GM18873 (cell line): ENCODE results near the gene SEMA3A.
"Not testable (repeated sequence)": the region's sequence is repeated elsewhere in the genome, so short reads cannot be mapped to it uniquely, and the experiment has no call there.

ENCODE experiments used
- ATAC-seq: cut with Tn5 transposase; IDR thresholded peaks from one replicate; pipeline ENCODE4 v1.9.1; 2021; ENCODE audit warnings: mild to moderate bottlenecking, moderate library complexity, moderate number of reproducible peaks; ENCODE audit not compliant: unreplicated experiment, low FRiP score

Gene SEMA3A

DNA sequence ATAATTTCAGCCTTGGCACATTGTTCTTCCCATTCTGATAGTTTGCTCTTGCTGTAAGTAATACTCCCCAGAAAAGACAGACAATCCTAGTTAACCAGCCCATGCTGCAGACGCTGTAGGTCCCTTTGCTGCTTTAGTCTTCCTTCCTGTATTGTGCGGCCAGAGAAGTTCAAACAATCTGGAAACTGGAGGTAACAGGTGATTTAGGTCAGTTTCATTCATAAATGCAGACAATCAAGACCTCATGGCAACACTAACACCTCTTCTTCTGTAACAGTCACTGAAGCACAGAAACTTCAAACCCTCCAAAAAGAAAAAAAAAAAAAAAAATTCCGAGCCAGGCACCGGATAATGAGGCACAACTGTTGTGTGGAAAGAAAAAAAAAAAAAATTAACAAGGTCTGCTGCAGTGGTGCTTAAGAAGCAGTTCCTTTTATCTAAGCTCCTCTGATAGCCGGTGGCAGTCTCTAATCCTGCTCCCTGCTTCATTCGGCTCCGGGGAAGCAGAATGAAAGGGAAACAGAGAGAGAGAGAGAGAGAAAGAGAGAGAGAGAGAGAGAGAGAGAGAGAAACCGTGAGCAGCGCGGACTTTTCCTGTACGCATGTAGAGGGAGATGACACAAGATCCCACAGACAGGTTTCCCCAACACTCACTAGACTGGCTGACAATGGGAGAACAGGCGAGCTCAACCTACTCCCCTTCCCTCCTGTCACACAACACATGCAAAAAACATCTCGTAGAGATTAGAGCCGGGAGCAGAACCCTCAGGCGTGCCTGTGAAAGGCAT, at the start of gene SEMA3A:
Gene SEMA3A, minus strand, starts transcription at position 306 of the 788 bp plus-strand sequence. Its CDS starts 203 bp downstream, at position 103.
- no peak for ATAC-seq

DNA sequence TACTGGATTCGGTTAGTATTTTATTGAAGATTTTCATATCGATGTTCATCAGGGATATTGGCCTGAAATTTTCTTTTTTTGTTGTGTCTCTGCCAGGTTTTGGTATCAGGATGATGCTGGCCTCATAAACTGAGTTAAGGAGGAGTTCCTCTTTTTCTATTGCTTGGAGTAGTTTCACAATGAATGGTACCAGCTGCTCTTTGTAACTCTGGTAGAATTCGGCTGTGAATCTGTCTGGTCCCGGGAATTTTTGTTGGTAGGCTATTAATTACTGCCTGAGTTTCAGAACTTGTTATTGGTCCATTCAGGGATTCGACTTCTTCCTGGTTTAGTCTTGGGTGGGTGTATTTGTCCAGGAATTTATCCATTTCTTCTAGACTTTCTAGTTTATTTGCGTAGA, 48.4 kb upstream of the SEMA3A start:
- not testable (repeated sequence) for ATAC-seq

DNA sequence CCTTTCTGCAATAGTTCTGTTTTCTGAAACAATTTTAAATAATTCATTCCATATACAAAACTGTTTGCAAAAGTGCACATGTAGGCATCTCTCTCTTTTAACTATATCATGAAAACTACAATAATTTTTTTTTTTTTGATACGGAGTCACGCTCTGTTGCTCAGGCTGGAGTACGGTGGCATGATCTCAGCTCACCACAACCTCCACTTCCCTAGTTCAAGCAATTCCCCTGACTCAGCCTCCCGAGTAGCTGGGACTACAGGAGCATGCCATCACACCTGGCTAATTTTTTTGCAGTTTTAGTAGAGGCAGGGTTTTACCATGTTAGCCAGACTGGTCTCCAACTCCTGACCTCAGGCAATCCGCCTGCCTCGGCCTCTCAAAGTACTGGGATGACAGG, 44.0 kb upstream of the SEMA3A start:
- no peak for ATAC-seq

DNA sequence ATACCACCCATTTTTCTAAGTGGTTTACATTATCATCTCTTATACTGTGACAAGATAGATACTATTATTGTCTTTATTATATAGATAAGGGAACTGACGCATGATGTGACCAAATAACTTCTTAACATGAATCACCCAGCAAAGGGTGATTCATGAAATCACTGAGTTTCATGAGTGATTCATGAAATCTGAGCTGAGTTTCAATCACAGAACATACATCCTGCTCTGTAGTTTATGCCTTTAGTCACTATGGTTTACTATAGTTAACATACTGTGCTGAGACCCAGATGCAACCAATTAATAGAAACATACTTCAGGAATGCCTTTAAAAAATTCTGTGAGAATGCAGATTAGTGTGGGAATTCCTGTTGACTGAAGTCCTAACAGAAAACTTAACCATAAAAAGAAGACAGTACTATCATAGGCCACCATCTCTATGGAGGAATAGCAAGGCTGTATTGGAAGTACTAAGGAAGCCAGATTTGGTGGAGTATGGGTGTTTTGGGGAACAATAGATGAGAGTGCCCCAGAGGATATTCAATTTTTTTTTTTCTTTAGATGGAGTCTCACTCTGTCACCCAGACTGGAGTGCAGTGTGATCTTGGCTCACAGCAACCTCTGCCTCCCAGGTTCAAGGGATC, 43.1 kb upstream of the SEMA3A start:
- no peak for ATAC-seq

DNA sequence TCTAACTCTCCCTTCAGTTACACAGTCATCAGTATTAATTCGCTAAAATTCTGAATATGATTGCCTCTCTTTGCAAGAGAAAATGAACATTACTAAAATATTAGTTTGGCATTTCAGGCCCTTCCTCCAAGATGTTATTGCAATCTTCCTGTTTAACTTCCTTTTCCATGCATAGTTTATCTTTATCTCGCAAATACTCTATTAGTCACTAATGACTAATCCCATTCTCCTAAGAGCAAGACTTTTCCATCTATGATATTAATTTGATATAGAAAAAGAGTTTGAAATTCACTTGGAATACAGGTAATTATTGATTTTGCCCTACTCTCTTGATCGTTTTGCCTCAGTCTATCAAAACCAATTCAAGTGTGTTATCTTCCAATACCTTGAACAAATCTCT, 41.8 kb upstream of the SEMA3A start:
- ATAC-seq, result no peak

DNA sequence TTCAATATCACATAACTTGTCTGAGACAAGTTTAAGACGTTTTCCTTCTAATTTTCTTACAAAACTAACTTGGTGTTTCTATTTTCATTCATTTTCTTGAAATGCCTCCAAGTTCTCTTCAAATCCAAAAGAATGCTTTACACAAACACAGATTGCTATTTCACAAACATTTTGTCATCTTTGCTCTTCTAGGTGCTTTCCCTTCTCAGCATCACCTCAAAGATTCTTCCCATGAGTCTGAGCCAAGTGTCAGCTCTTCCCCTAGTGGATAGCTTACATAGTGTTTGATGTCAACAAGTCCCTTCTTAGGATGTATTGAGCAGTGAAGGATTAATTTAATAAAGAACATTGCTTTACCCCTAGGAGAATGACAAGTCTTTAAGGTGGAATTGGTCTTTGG, 38.1 kb upstream of the SEMA3A start:
- no peak for ATAC-seq

DNA sequence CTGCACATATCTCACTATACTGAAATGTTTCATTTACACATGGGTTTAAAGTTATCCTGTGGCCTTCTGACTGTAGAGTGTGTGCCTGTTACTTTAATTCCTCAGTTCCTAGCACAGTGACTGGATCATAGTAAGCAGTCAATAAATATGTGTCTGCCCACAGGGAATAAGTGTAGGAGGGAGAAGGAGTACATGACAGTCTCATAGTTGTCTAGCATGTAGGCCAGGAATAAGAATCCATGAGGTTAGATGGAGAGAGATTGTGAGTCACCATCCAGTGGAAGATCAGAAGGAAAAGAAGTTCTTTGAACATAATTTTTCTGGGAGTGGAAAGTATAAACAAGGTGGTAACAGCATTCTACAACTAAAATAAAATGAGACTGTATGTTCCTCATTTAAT, 36.6 kb upstream of the SEMA3A start:
- no peak for ATAC-seq

DNA sequence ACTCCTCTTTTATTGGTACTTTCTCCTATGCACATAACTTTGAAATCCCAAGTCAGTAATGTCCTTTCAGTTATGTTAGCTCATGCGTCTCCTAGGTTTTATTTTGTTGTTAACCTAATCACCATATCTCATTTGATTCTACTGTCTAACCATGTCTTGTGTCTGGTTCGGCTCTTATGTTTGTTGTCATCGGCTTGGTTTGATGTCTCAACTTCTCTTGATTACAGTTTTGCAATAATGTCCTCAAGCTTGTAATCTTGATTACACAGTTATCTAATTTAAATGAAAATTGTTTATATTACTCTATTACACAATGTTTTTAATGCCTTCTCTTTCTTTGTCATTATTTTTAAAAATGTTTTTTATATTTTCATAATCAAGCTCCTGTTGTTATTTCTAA, 35.9 kb upstream of the SEMA3A start:
- no peak for ATAC-seq

DNA sequence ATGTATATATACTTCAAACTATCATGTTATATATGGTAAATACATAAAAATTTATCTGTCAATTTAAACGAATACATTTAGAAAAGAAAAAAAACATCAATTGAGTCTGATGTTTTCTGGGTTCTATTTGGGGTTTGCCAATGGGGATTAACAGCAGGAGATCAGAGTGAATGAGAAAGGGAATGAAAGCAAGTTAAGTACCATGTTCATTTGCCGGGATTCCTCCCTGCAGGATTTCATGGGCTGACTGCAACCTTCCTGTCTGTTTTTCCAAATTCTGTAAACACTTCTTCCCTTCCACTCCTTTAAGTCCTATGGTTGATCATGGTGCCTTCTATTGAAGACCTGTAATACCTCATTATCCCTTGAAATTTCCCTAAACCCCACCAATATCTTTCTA, 33.9 kb upstream of the SEMA3A start:
- ATAC-seq, result no peak

DNA sequence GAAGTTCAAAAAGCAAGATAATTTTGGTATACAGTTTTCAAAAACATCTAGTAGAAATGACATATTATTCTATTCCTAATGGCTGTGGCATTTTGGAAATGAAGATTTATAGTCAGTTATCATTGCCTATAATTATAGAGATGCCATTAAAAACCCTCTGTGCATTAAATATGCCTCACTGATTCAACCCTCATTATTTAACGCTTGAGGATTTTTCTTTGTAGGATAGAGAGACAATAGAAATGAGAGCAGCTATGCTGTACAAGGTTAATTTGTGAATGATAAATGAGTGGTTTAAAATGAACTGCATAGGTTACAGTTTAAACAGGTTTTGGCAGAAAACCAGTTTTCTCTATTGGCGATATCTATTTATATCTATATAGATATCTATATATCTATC, 32.2 kb upstream of the SEMA3A start:
- ATAC-seq, result no peak

DNA sequence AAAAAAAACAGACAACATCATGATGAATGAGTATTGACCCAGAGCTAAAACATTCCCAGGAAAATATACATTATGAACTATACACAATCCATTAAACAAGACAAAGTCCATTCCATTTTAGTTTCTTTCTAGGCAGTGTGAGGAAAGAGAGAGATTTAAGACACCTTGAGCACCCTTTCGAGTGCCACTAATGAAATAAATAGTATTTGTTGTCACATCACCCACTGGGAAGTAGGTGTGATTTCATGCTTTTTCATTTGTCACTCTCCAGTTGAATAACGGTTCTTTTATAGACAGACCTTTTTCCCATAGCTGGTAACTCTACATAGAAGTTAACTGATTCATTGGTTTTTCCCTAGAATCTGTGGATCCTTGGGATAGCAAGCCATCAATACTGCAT, 29.9 kb upstream of the SEMA3A start:
- ATAC-seq, result no peak

DNA sequence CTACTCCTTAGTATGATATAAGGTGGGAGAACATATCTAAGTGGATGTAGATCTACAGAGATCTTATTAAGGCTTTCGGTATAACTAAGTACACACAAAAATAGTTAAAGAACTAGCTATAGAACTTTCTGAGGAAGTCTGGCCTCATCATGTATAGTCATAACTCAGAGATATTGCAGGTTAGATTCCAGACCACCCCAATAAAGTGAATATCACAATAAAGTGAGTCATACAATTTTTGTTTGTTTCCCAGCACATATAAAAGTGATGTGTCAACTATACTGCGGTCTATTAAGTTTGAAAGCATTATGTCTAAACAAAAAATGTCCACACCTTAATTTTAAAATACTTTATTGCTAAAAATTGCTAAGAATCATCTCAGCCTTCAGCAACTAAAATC, 24.7 kb upstream of the SEMA3A start:
- ATAC-seq, result no peak

DNA sequence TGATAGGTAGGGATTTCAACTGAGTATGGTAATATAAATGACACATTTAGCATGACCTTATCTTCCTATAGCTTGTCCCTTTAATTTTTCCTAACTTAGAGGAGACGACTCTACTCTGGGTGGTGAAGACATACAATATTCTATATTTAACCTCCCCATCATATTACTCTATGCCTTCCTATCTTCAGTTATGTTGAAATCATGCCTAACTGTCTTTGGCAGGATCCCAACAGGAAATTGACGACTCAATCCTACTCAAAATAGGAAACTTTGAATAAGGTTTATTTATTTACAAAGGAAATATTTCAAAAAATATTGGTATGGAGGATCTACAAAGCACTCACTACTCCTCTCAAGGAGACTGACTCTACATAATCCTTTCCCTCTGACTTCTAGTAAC, 24.1 kb upstream of the SEMA3A start:
- ATAC-seq, result no peak

DNA sequence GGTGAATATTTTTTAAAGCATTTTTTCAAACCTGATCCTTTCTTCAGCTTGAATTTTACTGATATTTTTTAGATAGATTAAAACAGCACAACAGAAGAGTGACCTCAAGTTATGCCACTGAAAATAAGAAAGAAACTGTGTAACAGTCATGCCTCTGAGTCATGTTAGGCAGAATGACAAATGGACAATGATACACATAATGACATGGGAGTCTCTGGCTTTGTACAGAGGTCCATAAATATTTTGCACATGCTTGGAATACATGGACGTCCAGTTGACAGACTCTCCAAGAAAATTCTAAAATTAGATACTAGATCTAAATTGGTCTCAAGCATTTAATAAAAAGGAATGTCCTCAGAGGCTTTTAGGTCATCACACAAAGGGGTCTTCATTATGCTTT, 21.9 kb upstream of the SEMA3A start:
- ATAC-seq, result no peak

DNA sequence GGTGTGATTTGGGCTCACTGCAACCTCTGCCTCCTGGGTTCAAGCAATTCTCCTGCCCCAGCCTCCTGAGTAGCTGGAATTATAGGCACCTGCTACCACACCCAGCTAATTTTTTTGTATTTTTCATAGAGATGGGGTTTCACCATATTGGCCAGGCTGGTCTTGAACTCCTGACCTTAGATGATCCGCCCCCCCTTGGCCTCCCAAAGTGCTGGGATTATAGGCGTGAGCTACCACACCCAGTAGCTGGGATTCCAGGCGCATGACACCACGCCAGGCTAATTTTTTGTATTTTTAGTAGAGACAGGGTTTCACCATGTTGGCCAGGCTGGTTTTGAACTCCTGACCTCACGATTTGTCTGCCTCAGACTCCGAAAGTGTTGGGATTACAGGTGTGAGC, 20.2 kb upstream of the SEMA3A start:
- not testable (repeated sequence) for ATAC-seq

DNA sequence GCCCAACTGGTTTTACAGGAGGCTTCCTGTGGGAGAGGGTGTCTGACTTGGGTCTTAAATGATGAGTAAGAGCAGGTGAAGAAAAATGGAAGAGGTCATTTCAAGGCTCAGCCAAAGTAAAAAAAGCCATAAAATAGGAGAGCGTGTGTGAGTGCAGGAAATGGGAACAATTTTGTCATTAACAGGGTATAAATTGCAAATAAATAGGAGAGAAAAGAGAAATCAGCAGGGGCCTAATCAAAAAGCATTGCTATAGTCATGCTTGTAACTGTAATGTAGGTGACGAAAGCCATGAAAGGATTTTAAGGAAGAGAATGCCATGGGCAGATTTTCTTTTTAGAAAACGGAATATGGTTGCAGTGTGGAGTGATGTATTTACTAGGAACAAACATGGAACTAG, 15.7 kb upstream of the SEMA3A start:
- no peak for ATAC-seq

DNA sequence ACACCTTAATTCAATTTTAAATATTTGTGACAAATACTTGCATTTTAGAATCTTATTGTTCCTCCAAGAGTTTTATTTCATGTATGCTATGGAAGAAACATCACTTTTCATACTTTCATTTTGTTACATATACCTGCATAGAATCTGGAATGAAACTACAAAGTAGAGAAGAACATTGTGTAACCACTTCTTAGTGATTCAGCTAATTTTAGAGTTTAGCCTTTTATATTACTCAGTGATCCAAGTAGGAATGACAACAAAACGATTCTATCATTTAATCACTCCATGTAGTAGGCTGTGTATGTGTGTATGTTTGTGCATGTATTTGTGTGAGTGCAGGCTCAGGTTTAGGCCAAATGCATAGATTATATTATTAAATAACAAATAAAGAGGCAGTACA, 14.4 kb upstream of the SEMA3A start:
- ATAC-seq, result no peak

DNA sequence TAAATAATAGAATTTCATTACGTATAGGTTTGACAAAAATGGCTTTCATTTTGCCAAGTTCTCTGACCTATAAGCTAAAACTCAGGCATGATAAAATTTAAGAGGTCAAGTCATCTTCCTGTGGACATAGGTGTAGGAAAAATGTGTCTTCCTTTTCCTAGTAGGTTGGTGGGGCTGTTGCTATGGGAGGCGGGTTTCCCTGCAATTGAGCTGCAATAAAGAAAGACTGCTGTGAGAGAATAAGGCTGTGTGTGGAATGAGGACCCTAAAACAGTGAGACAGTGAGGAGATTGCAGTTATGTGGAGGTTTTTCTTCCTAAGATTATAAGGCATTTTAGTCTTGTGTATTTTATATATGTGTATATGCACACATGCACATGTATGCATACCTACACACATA, 13.0 kb upstream of the SEMA3A start:
- ATAC-seq, result no peak

DNA sequence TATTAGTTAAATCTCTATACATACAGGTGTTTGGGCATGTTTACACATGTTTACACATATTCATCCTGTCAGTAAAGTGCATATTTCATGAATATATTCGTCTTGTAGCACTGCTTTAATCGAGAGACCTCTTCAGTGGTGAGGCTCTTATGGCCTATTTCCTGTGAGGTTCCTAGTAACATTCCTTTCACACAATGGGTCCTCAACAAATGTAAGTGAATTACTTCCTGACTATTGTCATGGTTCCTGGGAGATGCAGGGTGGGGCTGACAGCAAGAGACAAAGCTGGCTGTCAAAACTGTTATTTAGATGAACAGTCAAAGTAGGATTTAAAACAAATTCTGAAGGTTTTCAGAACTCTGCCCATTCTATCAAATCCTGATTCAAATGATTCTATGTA, 12.4 kb upstream of the SEMA3A start:
- no peak for ATAC-seq

DNA sequence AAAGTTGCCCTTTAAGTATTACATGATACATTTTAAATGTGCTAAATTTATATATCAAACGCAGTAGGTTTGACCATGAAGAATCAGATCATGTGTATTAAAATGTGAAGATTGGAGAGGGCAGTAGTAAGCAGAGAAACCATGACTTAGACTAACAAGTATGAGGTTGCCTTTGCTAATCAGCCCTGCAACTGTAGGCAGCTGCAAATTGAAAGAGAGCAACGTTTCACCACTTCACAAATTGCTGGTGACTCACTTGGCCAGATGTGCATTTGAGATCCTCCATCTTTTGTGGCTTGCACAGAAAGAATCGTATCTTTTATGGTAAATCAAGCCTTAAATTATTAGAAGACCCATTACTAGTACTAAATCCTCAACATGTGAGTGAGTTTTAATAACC, 10.1 kb upstream of the SEMA3A start:
- no peak for ATAC-seq

DNA sequence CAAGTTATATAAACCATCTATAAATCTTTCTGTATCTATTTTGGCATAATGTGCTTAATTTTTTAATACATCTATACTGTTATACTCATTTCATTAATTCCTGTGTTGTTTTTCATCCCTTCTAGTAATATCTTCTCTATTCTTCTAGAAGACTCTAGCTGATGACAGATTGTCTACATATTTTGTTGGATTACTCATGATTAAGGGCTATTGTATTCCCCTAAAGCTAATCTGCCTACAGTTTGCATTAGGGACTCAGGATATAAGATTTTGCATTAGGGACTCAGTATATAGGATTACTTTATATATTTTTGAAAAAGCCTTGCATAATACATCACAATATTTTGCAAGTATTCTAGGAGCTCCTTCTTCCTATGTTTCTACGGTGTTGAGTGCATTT, 8.3 kb upstream of the SEMA3A start:
- no peak for ATAC-seq

DNA sequence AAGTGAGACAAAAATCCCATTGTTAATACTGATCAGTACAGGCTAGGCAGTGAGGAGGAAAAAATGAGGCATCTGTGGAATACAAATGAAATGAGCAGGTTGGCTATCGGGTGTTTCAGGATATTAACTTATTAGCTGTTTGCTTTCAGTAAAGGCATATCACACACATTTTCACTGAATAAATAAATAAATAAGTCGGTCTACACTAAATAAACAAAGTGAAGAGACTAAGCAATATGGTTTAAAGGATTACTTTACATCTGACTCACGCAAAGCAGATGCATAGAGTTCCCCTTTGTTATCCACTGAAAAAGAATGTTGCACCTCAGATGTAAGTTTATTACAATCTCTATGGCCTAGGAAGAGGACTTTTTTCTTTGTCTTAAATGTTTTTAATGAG, 6.3 kb upstream of the SEMA3A start:
- ATAC-seq, result no peak
